HCT116 (cell line): ENCODE data around the gene KCNJ1. TPM values are rescaled to one million over a fixed set of nuclear protein-coding genes. Genes with fewer than 3 reads are reported as not detected.

Experiments
- ATAC-seq: fragments of 200-7000 bp; cut with Tn5 transposase; 2 replicates; pipeline ENCODE4 v1.9.1; 2020; ENCODE audit warnings: mild to moderate bottlenecking, moderate library complexity
- BruUV-seq: library from RNA; stranded (reverse); fragments of 400-500 nt; replicated peaks from 2 replicates; lab custom pipeline; 2021; lab: Mats Ljungman, UMichigan
- CTCF ChIA-PET: fragments of 300-600 bp; sonication (Branson Sonifier 250); formaldehyde crosslinking; loops from one replicate; lab custom pipeline; 2021; ENCODE audit warnings: antibody characterized with exemption; lab: Charles Lee
- POLR2A ChIA-PET: fragments of 300-600, 350-600 bp; sonication (Branson Sonifier 250); formaldehyde crosslinking; loops from one replicate; lab custom pipeline; 2021; ENCODE audit warnings: antibody characterized with exemption; lab: Charles Lee
- RAD21 ChIA-PET, 2 experiments: fragments of 300-600 bp; sonication (Branson Sonifier 250); formaldehyde crosslinking; loops; one replicate each; lab custom pipeline; 2023; ENCODE audit warnings: low total read pairs in 2 of 2; ENCODE audit not compliant: uncharacterized antibody in 2 of 2, unreplicated experiment in 2 of 2, low non-redundant PET in 1 of 2; lab: Charles Lee
- DNase-seq: peaks from one replicate; pipeline ENCODE4 v3.0.0-alpha.2; 2010; ENCODE audit warnings: low read depth, low spot score
- H2AFZ ChIP-seq: fragments of 200-600 bp; shearing (Covaris generic), sonication (generic); 2 replicates; pipeline ENCODE4 v1.6.1; 2017; ENCODE audit warnings: low read depth, mixed run types, mixed read lengths, antibody characterized with exemption, low read length; ENCODE audit not compliant: poor library complexity, severe bottlenecking
- H3K27ac ChIP-seq: 2 replicates; pipeline ENCODE4 v1.5.1; 2012; ENCODE audit warnings: low read depth, low read length
- H3K27me3 ChIP-seq: fragments of 200-600 bp; sonication (generic); 2 replicates; pipeline ENCODE4 v1.6.1; 2016; ENCODE audit warnings: mixed run types, low read length, mixed read lengths; ENCODE audit not compliant: insufficient read depth
- H3K36me3 ChIP-seq, 2 experiments: fragments of 200-500 bp in 1 of 2; fragments of 200-600 bp in 1 of 2; sonication (Bioruptor generic) in 1 of 2; sonication (generic) in 1 of 2; 2 replicates each; pipeline versions ENCODE4 v1.5.1 to v1.6.1; 2014 to 2016; ENCODE audit warnings: low read length in 2 of 2, inconsistent platforms in 1 of 2, mixed read lengths in 1 of 2, mixed run types in 1 of 2; ENCODE audit not compliant: insufficient read depth in 2 of 2, control insufficient read depth in 1 of 2
- H3K4me1 ChIP-seq, 2 experiments: fragments of 200-600 bp in 1 of 2; sonication (generic) in 1 of 2; 2 replicates each; pipeline versions ENCODE4 v1.5.1 to v1.6.1; 2012 to 2017; ENCODE audit warnings: low read length in 2 of 2, inconsistent platforms in 1 of 2, mild to moderate bottlenecking in 1 of 2, mixed read lengths in 1 of 2, mixed run types in 1 of 2, moderate library complexity in 1 of 2; ENCODE audit not compliant: insufficient read depth in 2 of 2, control insufficient read depth in 1 of 2
- H3K4me2 ChIP-seq: fragments of 200-600 bp; sonication (generic); 2 replicates; pipeline ENCODE4 v1.6.1; 2017; ENCODE audit warnings: mixed run types, low read length, mixed read lengths
- H3K4me3 ChIP-seq, 2 experiments: fragments of 200-600 bp in 1 of 2; sonication (generic) in 1 of 2; replicated peaks in 1 of 2; 2 replicates each; pipeline ENCODE4 v1.5.1; 2011 to 2016; ENCODE audit warnings: low read length in 2 of 2, control low read depth in 1 of 2, low read depth in 1 of 2, mild to moderate bottlenecking in 1 of 2, mixed read lengths in 1 of 2, mixed run types in 1 of 2
- H3K79me2 ChIP-seq: fragments of 200-600 bp; sonication (generic); 2 replicates; pipeline ENCODE4 v1.6.1; 2017; ENCODE audit warnings: mild to moderate bottlenecking, mixed run types, low read length, moderate library complexity, mixed read lengths; ENCODE audit not compliant: insufficient read depth
- H3K9ac ChIP-seq: fragments of 200-600 bp; sonication (generic); 2 replicates; pipeline ENCODE4 v1.6.1; 2016; ENCODE audit warnings: low read length, mixed read lengths
- H3K9me2 ChIP-seq: fragments of 200-600 bp; sonication (generic), shearing (Covaris generic); 2 replicates; pipeline ENCODE4 v1.6.1; 2017; ENCODE audit warnings: mixed run types, mild to moderate bottlenecking, moderate library complexity; ENCODE audit not compliant: insufficient read depth
- H3K9me3 ChIP-seq, 2 experiments: fragments of 200-500 bp in 1 of 2; fragments of 200-600 bp in 1 of 2; sonication (Bioruptor generic) in 1 of 2; sonication (generic) in 1 of 2; 2 replicates each; pipeline ENCODE4 v1.6.1; 2014 to 2017; ENCODE audit warnings: low read length in 2 of 2, mixed read lengths in 2 of 2, inconsistent platforms in 1 of 2, low read depth in 1 of 2, mild to moderate bottlenecking in 1 of 2, mixed run types in 1 of 2, moderate library complexity in 1 of 2; ENCODE audit not compliant: control insufficient read depth in 1 of 2, insufficient read depth in 1 of 2
- H4K20me1 ChIP-seq: fragments of 200-600 bp; sonication (generic), shearing (Covaris generic); 2 replicates; pipeline ENCODE4 v1.6.1; 2017; ENCODE audit warnings: mixed run types, mild to moderate bottlenecking, moderate library complexity; ENCODE audit not compliant: insufficient read depth
- CEBPB ChIP-seq: IDR thresholded peaks from 2 replicates; pipeline ENCODE4 v1.6.1; 2012; ENCODE audit warnings: low read depth
- EZH2phosphoT487 ChIP-seq: fragments of 200-600 bp; IDR thresholded peaks from 2 replicates; pipeline ENCODE4 v1.6.1; 2018; ENCODE audit warnings: antibody characterized with exemption, borderline replicate concordance
- FOSL1 ChIP-seq: IDR thresholded peaks from 2 replicates; pipeline ENCODE4 v1.6.1; 2012; ENCODE audit warnings: low read depth
- RAD21 ChIP-seq: IDR thresholded peaks from 2 replicates; pipeline ENCODE4 v1.6.1; 2012; ENCODE audit warnings: low read depth, mild to moderate bottlenecking
- SIN3A ChIP-seq: IDR thresholded peaks from 2 replicates; pipeline ENCODE4 v1.6.1; 2012; ENCODE audit warnings: low read depth
- SP1 ChIP-seq: IDR thresholded peaks from 2 replicates; pipeline ENCODE4 v1.6.1; 2012; ENCODE audit warnings: low read depth
- SRF ChIP-seq: IDR thresholded peaks from 2 replicates; pipeline ENCODE4 v1.6.1; 2012; ENCODE audit warnings: low read depth
- intact Hi-C: fragments of 100-400 bp; cut with micrococcal nuclease; formaldehyde crosslinking; loops from 2 replicates; pipeline ENCODE4 v1.10.0; 2022
- total RNA-seq: library from RNA; stranded (reverse); gene quantifications from one replicate; pipeline ENCODE4 v1.2.1, GENCODE V29; 2021; ENCODE audit not compliant: unreplicated experiment
- TF ChIP-seq, protein P1 (sequence below), 3 experiments: fragments of 200-600 bp in 1 of 3; sonication (generic) in 1 of 3; IDR thresholded peaks in 2 of 3; conservative IDR thresholded peaks in 1 of 3; 2 replicates each; pipeline ENCODE4 v1.5.1; 2012 to 2017; ENCODE audit warnings: low read depth in 2 of 3, low read length in 2 of 3, antibody characterized with exemption in 1 of 3, borderline replicate concordance in 1 of 3, control low read depth in 1 of 3, mild to moderate bottlenecking in 1 of 3, mixed read lengths in 1 of 3, mixed run types in 1 of 3, moderate library complexity in 1 of 3; ENCODE audit not compliant: insufficient read depth in 1 of 3
- TF ChIP-seq, protein P2 (sequence below): IDR thresholded peaks from 2 replicates; pipeline ENCODE4 v1.6.1; 2012
- TF ChIP-seq, protein P3 (sequence below): IDR thresholded peaks from 2 replicates; pipeline ENCODE4 v1.6.1; 2011; ENCODE audit warnings: mild to moderate bottlenecking, low read length, moderate library complexity; ENCODE audit not compliant: insufficient replicate concordance; ENCODE audit errors: extremely low read depth

Gene KCNJ1
- total RNA-seq, 1 experiment from 2014 or later, result 0.15 TPM

DNA sequence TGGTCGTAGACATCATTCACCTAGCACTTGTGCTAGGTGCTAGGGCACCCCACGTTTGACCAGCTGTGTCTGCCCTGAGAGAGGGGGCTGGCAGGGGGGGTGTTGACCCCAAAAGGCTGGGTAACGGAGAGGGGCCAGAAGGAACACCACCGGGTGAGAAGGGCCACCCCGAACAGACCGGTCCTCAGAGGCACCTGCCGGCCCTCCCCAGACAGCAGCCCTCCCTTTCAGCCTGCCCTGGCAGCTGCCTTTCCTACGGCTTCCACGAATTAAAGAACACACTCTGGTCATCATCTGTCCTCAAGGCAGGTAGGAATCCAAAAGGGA lies 23.1 kb upstream of the KCNJ1 start (continued):
- TF ChIP-seq, protein P1, sequence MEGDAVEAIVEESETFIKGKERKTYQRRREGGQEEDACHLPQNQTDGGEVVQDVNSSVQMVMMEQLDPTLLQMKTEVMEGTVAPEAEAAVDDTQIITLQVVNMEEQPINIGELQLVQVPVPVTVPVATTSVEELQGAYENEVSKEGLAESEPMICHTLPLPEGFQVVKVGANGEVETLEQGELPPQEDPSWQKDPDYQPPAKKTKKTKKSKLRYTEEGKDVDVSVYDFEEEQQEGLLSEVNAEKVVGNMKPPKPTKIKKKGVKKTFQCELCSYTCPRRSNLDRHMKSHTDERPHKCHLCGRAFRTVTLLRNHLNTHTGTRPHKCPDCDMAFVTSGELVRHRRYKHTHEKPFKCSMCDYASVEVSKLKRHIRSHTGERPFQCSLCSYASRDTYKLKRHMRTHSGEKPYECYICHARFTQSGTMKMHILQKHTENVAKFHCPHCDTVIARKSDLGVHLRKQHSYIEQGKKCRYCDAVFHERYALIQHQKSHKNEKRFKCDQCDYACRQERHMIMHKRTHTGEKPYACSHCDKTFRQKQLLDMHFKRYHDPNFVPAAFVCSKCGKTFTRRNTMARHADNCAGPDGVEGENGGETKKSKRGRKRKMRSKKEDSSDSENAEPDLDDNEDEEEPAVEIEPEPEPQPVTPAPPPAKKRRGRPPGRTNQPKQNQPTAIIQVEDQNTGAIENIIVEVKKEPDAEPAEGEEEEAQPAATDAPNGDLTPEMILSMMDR (IDR thresholded peaks at IDR 0.05 in 2 of 3, conservative IDR thresholded peaks at IDR 0.05 in 1 of 3; ENCODE audit: borderline replicate concordance in 1 of 3, insufficient read depth in 1 of 3, low read depth in 2 of 3, low read length in 2 of 3), result no peak
- TF ChIP-seq RAD21, result no peak

DNA sequence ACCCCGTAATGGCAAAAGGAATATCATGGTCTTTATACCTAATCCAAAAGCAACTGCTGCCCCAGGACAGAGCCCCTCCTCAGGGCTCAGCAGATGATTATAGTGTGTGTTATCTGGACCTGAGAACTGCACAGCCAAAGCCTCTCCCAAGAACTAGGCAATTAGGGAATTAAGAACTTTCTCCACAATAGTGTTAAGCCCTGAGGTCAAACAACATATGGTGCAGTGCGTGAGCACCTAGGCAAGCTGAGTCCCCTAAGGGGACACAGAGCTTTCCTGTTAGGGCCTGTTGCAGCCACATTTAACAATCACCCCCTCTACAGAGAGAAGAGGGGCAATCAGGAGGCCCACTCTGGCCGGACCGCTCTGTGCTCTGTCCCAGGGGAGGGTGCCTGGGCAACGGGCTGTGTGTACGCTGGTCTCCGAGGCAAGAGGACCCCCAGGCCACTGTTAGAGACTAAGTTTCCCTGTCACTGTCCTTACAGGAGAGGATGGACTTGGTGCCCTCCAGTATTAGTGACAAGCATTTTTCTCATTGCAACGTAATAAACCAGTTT lies 22.6 kb upstream of the KCNJ1 start:
- H3K9me3 ChIP-seq, result no peaks in the 10 kb centered on the region
- peak overlapping the region; percentile 97 for H3K4me2 ChIP-seq
- no peak overlapping the region for H3K27ac ChIP-seq
- H3K9me2 ChIP-seq, result no peaks in the 10 kb centered on the region
- no peak overlapping the region for H2AFZ ChIP-seq
- ChIA-PET RAD21 (interaction anchor here (1.0 to 1.4 kb wide), 3 partner anchors 19 to 67 kb away, joined by 3 read pairs; no protein-coding TSS in a partner anchor), POLR2A (interaction anchor here (0.7 kb wide), 1 partner anchor 67 kb away, joined by 3 read pairs; no protein-coding TSS in a partner anchor), CTCF (interaction anchor here (1.0 to 3.9 kb wide), 5 partner anchors 12 to 67 kb away, joined by 3 to 22 read pairs (median 5); no protein-coding TSS in a partner anchor)
- H3K4me3 ChIP-seq, result peak overlapping the region; percentile 54 to 67; a peak in 3 of 4 replicates
- BruUV-seq, result no TSS peak
- peaks cover 9 to 18% of the 10 kb centered on the region in 2 experiments; a peak in 3 of 4 replicates for H3K4me1 ChIP-seq
- no peaks in the 10 kb centered on the region for H3K79me2 ChIP-seq
- no peaks in the 10 kb centered on the region for H4K20me1 ChIP-seq
- intact Hi-C loops, result loop anchor here (5.0 kb wide), 1 partner anchor 443 kb away; no protein-coding TSS in a partner anchor
- H3K27me3 ChIP-seq, result no peaks in the 10 kb centered on the region
- no peak for DNase-seq
- TF ChIP-seq, protein P2, sequence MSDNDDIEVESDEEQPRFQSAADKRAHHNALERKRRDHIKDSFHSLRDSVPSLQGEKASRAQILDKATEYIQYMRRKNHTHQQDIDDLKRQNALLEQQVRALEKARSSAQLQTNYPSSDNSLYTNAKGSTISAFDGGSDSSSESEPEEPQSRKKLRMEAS, result no peak
- TF ChIP-seq EZH2phosphoT487, result no peak
- no peak for TF ChIP-seq CEBPB
- TF ChIP-seq SRF, result no peak
- TF ChIP-seq FOSL1, result no peak
- TF ChIP-seq SIN3A, result no peak
- TF ChIP-seq, protein P3, sequence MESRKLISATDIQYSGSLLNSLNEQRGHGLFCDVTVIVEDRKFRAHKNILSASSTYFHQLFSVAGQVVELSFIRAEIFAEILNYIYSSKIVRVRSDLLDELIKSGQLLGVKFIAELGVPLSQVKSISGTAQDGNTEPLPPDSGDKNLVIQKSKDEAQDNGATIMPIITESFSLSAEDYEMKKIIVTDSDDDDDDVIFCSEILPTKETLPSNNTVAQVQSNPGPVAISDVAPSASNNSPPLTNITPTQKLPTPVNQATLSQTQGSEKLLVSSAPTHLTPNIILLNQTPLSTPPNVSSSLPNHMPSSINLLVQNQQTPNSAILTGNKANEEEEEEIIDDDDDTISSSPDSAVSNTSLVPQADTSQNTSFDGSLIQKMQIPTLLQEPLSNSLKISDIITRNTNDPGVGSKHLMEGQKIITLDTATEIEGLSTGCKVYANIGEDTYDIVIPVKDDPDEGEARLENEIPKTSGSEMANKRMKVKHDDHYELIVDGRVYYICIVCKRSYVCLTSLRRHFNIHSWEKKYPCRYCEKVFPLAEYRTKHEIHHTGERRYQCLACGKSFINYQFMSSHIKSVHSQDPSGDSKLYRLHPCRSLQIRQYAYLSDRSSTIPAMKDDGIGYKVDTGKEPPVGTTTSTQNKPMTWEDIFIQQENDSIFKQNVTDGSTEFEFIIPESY, result no peak
- no peak for TF ChIP-seq SP1
- no peak for ATAC-seq
- no peak overlapping the region for H3K9ac ChIP-seq
- no peaks in the 10 kb centered on the region for H3K36me3 ChIP-seq
